ENCODE results near the gene SPATA12. TPM values are rescaled to one million over a fixed set of nuclear protein-coding genes. Genes with fewer than 3 reads are reported as not detected.

Gene SPATA12
- total RNA-seq (2014; rRNA removed; shearing (Covaris generic)), result not detected in 2 replicates

- no peak for DNase-seq (ENCODE audit: low spot score)
- in situ Hi-C loops (cut with HindIII; ENCODE audit: low sequenced_read_pairs), result no loop called here
Observed at GRCh38 chr3:57060089-57060821, at the start of gene SPATA12. SPATA12 (plus strand) TSS chr3:57060664; CDS start chr3:57073695, 13,031 bp downstream.

- DNase-seq (ENCODE audit: low spot score), result no peak
- in situ Hi-C loops (cut with HindIII; ENCODE audit: low sequenced_read_pairs), result no loop called here
Observed at GRCh38 chr3:57011022-57011421, 49.4 kb upstream of the SPATA12 start.

GRCh38 chr3:57012847-57013246 lies 47.6 kb upstream of the SPATA12 start:
- in situ Hi-C loops (cut with HindIII; ENCODE audit: low sequenced_read_pairs), result no loop called here
- no peak for DNase-seq (ENCODE audit: low spot score)

- in situ Hi-C loops (cut with HindIII; ENCODE audit: low sequenced_read_pairs), result no loop called here
- no peak for DNase-seq (ENCODE audit: low spot score)
Observed at GRCh38 chr3:57015350-57015729, 45.1 kb upstream of the SPATA12 start.

GRCh38 chr3:57015912-57016311 lies 44.6 kb upstream of the SPATA12 start:
- in situ Hi-C loops (cut with HindIII; ENCODE audit: low sequenced_read_pairs), result no loop called here
- no peak for DNase-seq (ENCODE audit: low spot score)

- no peak for DNase-seq (ENCODE audit: low spot score)
Observed at GRCh38 chr3:57017459-57017845, 43.0 kb upstream of the SPATA12 start.

GRCh38 chr3:57018246-57018645 lies 42.2 kb upstream of the SPATA12 start:
- in situ Hi-C loops (cut with HindIII; ENCODE audit: low sequenced_read_pairs), result no loop called here
- DNase-seq (ENCODE audit: low spot score), result no peak

More at GRCh38 chr3:57017459-57017845, 43.0 kb upstream of the SPATA12 start:
- in situ Hi-C loops (cut with HindIII; ENCODE audit: low sequenced_read_pairs), result no loop called here

- no peak for DNase-seq (ENCODE audit: low spot score)
- in situ Hi-C loops (cut with HindIII; ENCODE audit: low sequenced_read_pairs), result no loop called here
Observed at GRCh38 chr3:57019057-57019456, 41.4 kb upstream of the SPATA12 start.

- in situ Hi-C loops (cut with HindIII; ENCODE audit: low sequenced_read_pairs), result no loop called here
- no peak for DNase-seq (ENCODE audit: low spot score)
Observed at GRCh38 chr3:57025237-57025636, 35.2 kb upstream of the SPATA12 start.

GRCh38 chr3:57026944-57027343 lies 33.5 kb upstream of the SPATA12 start:
- DNase-seq (ENCODE audit: low spot score), result no peak
- in situ Hi-C loops (cut with HindIII; ENCODE audit: low sequenced_read_pairs), result no loop called here

- in situ Hi-C loops (cut with HindIII; ENCODE audit: low sequenced_read_pairs), result no loop called here
- no peak for DNase-seq (ENCODE audit: low spot score)
Observed at GRCh38 chr3:57029383-57029782, 31.1 kb upstream of the SPATA12 start.

GRCh38 chr3:57029924-57030323 lies 30.5 kb upstream of the SPATA12 start:
- in situ Hi-C loops (cut with HindIII; ENCODE audit: low sequenced_read_pairs), result no loop called here
- DNase-seq (ENCODE audit: low spot score), result no peak

- in situ Hi-C loops (cut with HindIII; ENCODE audit: low sequenced_read_pairs), result no loop called here
- no peak for DNase-seq (ENCODE audit: low spot score)
Observed at GRCh38 chr3:57030721-57031120, 29.7 kb upstream of the SPATA12 start.

- in situ Hi-C loops (cut with HindIII; ENCODE audit: low sequenced_read_pairs), result no loop called here
- DNase-seq (ENCODE audit: low spot score), result no peak
Observed at GRCh38 chr3:57031631-57032541, 28.6 kb upstream of the SPATA12 start.

- in situ Hi-C loops (cut with HindIII; ENCODE audit: low sequenced_read_pairs), result no loop called here
- no peak for DNase-seq (ENCODE audit: low spot score)
Observed at GRCh38 chr3:57036952-57037351, 23.5 kb upstream of the SPATA12 start.

GRCh38 chr3:57038466-57039164 lies 21.8 kb upstream of the SPATA12 start:
- in situ Hi-C loops (cut with HindIII; ENCODE audit: low sequenced_read_pairs), result no loop called here
- no peak for DNase-seq (ENCODE audit: low spot score)

- in situ Hi-C loops (cut with HindIII; ENCODE audit: low sequenced_read_pairs), result no loop called here
- no peak for DNase-seq (ENCODE audit: low spot score)
Observed at GRCh38 chr3:57041674-57042073, 18.8 kb upstream of the SPATA12 start.

- in situ Hi-C loops (cut with HindIII; ENCODE audit: low sequenced_read_pairs), result no loop called here
- no peak for DNase-seq (ENCODE audit: low spot score)
Observed at GRCh38 chr3:57043518-57043917, 16.9 kb upstream of the SPATA12 start.

- in situ Hi-C loops (cut with HindIII; ENCODE audit: low sequenced_read_pairs), result no loop called here
- no peak for DNase-seq (ENCODE audit: low spot score)
Observed at GRCh38 chr3:57046101-57046765, 14.2 kb upstream of the SPATA12 start.
